Fibroblast of skin of left biceps (primary cell): ENCODE data around the gene TMEM86B.
"Not testable (repeated sequence)": the region's sequence is repeated elsewhere in the genome, so short reads cannot be mapped to it uniquely, and the experiment has no call there.

Experiments used
- DNase-seq, 2 experiments: peaks; one replicate each; pipeline ENCODE4 v3.0.0-alpha.2; 2013; ENCODE audit warnings: low read depth in 2 of 2

Gene TMEM86B

GRCh38 chr19:55241935-55242464 lies 13.4 kb upstream of the TMEM86B start:
- DNase-seq = no peak

DNA sequence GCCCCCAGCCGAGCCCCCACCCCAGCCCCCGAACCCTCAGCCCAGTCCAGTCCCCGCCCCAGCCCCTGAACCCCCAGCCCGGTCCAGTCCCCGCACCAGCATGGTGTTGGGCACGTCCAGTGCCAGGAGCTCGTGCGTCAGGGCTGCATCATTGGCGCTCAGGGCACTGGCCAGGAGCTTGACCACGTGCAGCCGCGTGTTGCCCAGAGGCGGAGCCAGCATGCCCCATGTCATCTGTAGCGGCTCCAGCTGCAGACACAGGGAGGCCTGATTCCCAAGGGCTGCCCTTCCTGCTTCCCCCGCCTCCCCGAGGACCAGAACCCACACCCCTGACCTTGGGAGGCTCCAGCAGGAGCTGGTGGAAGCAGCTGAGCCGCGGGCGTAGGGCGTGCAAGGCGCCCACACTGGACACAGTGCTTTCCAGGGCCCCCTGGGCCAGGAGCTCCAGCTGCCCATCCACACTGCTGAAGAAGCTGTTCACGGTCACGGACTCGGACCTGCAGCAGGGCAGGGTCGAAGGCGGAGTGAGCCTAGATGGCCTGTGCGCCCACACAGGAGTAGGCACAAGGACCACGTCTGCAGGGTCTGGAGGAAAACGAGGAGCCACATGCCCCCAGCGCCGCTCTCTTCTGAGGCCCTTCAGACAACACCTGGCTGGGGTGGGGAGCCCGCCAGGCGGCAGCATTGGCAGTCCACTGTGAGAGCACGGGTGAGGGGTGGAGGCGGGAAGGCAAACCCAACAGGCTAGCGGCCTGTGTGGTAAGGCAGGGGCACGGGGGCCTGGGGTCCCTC lies 12.8 kb upstream of the TMEM86B start:
- DNase-seq = no peak

GRCh38 chr19:55240713-55241020 lies 12.1 kb upstream of the TMEM86B start:
- no peak for DNase-seq

- DNase-seq = no peak
These were observed 10.4 kb upstream of the TMEM86B start for GRCh38 chr19:55239004-55239403.

DNA sequence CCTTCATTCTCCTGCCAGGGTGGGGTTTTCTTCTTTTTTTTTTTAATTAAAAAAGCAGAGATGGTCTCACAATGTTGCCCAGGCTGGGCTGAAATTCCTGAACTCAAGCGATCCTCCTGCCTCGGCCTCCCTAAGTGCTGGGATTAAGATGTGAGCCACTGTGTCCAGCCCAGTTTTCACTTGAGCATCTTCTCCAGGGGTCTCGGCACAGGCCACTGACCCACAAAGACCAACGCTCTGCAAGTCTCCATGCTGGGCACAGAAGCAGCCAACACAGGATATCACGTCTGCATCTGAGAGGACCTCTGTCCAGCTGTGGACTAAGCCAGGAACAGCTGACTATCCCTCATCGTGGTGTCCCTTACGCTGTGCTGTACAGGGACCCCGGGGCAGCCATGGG lies 9.5 kb upstream of the TMEM86B start:
- DNase-seq = no peak

GRCh38 chr19:55232986-55233385 lies 4.4 kb upstream of the TMEM86B start:
- DNase-seq = no peak

GRCh38 chr19:55232286-55232602 lies 3.7 kb upstream of the TMEM86B start:
- DNase-seq = no peak

DNA sequence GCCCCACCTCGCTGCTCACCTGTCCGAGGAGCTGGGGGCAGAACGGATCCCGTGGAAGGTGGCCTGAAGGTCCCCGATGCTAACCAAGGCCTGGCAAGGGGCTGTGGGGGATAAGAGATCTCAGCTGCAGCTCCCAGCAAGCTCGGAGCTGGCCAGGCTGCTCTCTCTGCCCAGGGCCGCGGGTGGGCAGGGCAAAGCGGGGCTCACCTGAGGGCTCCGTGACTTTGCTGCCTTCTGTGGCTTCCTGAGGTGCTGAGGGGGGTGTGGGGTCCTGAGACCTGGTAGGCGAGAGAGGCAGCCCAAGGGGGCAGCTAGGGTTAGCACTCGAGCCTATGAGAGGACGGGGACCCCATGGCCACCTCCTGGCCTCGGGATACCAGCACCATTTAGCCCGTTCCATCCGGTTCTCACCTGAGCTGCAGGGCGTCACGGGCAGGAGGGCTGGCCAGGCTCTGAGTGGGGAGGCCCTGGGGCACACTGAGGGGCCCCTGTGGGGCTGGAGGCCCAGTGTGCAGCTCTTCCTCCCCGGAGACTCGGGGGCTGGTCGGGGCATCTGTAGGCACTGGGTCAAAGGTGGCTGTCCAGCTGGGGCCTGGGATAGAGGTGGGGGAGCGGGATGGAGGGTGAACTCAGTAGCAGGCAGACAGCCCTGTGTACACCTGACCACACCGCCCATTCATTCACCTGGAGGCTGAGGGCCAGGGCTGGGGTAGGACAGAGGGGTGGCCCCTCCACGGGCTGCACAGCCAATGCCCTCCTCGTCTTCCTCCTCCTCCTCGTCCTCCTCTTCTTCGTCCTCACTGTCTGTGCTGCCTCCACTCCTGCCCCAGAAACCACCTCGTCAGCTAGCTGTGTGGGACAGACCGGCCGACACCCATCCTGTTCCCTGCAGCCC lies 3.1 kb upstream of the TMEM86B start:
- DNase-seq = no peak

DNA sequence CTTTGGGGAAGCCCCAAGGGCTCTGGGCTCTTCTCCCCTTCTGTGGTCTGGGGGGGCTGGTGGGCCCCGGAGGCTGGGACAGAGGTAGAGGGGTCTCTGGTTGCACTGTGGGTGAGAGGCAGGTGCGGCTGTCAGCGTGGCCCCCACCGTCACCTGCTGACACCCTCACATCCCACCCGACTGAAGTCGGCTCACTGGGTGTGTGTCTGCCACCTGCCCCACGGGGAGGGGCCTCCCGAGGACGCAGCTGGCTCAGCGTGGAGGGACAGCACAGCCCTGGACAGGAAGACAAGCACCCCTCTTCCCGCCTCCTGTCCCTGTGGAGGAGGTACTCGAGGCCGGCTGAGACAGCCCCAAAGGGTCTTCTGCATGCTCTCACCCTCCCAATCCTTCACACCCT lies 2.2 kb upstream of the TMEM86B start:
- DNase-seq = no peak

GRCh38 chr19:55230329-55230728 lies 1.8 kb upstream of the TMEM86B start:
- DNase-seq = no peak

DNA sequence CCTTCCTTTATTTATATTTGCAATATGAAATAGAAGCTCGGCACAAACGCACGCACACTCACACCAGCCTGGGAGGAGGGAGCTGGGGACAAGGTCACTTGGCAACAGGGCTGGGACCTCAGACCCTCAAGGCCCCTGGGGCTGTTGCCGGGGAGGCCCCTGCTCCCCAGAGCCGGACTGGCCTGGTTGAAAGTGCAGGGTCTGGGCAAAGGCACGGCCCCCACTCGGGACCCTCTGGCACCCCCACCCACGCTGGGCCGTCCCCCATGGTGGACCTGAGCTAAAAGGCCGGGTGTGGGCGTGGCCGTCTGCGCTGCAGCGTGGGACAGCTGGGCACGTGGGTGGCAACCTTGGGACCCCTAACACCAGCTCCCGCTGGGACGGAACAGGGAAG lies 1.2 kb upstream of the TMEM86B start:
- DNase-seq = no peak

- DNase-seq = no peak
These were observed 704 bp upstream of the TMEM86B start for GRCh38 chr19:55229145-55229788.

GRCh38 chr19:55228015-55228391 lies 560 bp downstream of the TMEM86B start:
- no peak for DNase-seq

DNA sequence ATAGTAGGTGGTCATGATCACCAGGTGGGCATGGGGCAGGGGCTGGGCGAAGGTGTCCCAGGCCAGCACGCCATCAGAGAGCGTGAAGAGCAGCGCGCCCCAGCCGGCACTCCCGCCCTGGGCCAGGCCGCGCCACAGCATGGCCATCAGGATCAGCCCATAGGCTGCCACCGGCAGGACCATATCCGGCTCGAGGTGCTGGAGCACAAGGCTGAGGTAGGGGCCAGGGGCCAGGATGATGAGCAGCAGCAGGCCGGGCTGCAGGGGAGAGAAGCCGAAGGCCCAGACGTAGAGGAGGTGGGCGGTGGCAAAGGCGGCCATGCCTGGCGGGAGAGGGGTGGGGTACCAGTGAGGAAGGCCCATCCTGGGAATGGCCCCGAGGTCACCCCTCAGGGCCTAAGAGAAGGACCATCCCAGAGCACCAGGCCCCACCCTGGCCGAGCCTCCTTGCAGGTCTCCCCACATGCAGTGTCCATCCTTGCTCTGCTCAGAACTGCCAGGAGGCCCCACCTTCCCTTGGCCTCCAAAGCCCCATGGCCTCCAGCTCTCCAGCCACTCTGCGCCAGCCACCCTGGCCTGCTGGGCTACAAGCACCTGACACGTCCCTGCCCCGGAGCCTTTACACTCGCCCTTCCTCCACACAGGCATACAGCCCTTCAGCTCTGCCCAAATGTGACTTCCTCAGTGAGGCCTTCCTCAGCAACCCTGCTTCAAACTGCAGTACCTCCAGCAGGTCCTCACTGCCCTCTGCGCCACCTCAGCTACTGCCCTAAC lies 1.1 kb downstream of the TMEM86B start:
- no peak for DNase-seq

DNA sequence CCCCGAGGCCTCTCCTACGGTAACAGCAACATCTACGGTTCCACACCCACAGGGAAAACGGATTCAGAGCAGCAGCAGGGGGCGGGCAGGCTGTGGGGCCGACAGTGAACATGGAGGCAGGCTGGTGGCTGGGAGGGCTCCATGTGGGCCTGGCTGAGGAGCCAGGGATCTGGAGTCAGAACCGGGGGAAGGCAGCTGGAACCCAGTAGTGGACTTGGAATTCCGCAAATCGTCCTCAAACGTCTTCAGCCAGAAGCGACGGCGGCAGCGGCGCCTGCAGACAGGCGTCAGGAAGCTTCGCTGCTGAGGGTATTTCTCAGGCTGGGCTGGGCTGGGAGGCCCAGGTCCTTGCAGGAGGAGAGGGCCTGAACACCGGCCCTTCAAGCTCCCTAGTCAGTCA lies 1.8 kb downstream of the TMEM86B start:
- no peak for DNase-seq

GRCh38 chr19:55226273-55226672 lies 2.3 kb downstream of the TMEM86B start:
- DNase-seq = no peak

GRCh38 chr19:55225415-55225958 lies 3.1 kb downstream of the TMEM86B start:
- DNase-seq = no peak

GRCh38 chr19:55224679-55225414 lies 3.7 kb downstream of the TMEM86B start:
- not testable (repeated sequence) for DNase-seq

- DNase-seq = no peak
These were observed 4.4 kb downstream of the TMEM86B start for GRCh38 chr19:55224038-55224665.

- no peak for DNase-seq
These were observed 5.1 kb downstream of the TMEM86B start for GRCh38 chr19:55223291-55224037.
